MM.1S (cell line): ENCODE data around the gene FAT2.

Experiments
- DNase-seq: peaks from one replicate; pipeline ENCODE4 v3.0.0-alpha.2; 2015
- H2AFZ ChIP-seq: fragments of 300-600 bp; sonication (generic); 2 replicates; pipeline ENCODE4 v1.6.0; 2016; ENCODE audit warnings: antibody characterized with exemption, low read length
- H3F3A ChIP-seq: fragments of 300-600 bp; sonication (generic); 2 replicates; pipeline ENCODE4 v1.6.1; 2016; ENCODE audit warnings: mild to moderate bottlenecking, antibody characterized with exemption, low read length, moderate library complexity, mixed read lengths; ENCODE audit not compliant: insufficient read depth
- H3K27ac ChIP-seq: fragments of 300-600 bp; sonication (generic); 2 replicates; pipeline ENCODE4 v1.5.1; 2016; ENCODE audit warnings: mild to moderate bottlenecking, low read length
- H3K27me3 ChIP-seq: fragments of 300-600 bp; sonication (generic); replicated peaks from 2 replicates; pipeline ENCODE4 v1.6.0; 2016; ENCODE audit warnings: low read length; ENCODE audit not compliant: insufficient read depth
- H3K36me3 ChIP-seq: fragments of 300-600 bp; sonication (generic); replicated peaks from 2 replicates; pipeline ENCODE4 v1.6.1; 2016; ENCODE audit warnings: mild to moderate bottlenecking, low read length, mixed read lengths; ENCODE audit not compliant: insufficient read depth
- H3K4me1 ChIP-seq: fragments of 300-600 bp; sonication (generic); 2 replicates; pipeline ENCODE4 v1.6.1; 2016; ENCODE audit warnings: low read length, mixed read lengths
- H3K4me2 ChIP-seq: fragments of 300-600 bp; sonication (generic); 2 replicates; pipeline ENCODE4 v1.6.0; 2016; ENCODE audit warnings: low read depth, low read length
- H3K4me3 ChIP-seq: fragments of 300-600 bp; sonication (generic); 2 replicates; pipeline ENCODE4 v1.5.1; 2016; ENCODE audit warnings: low read length, mixed read lengths
- H3K79me2 ChIP-seq: fragments of 300-600 bp; sonication (generic); 2 replicates; pipeline ENCODE4 v1.6.1; 2016; ENCODE audit warnings: mixed run types, low read length, mixed read lengths
- H3K9ac ChIP-seq: fragments of 300-600 bp; sonication (generic); 2 replicates; pipeline ENCODE4 v1.6.1; 2016; ENCODE audit warnings: low read length, mixed read lengths
- H3K9me2 ChIP-seq: fragments of 300-600 bp; sonication (generic); replicated peaks from 2 replicates; pipeline ENCODE4 v1.6.1; 2016; ENCODE audit warnings: mild to moderate bottlenecking, low read length, mixed read lengths; ENCODE audit not compliant: insufficient read depth
- H3K9me3 ChIP-seq: fragments of 300-600 bp; sonication (generic); replicated peaks from 2 replicates; pipeline ENCODE4 v1.6.1; 2016; ENCODE audit warnings: mild to moderate bottlenecking, low read length, mixed read lengths; ENCODE audit not compliant: insufficient read depth
- H4K20me1 ChIP-seq: fragments of 300-600 bp; sonication (generic); 2 replicates; pipeline ENCODE4 v1.6.1; 2016; ENCODE audit warnings: mild to moderate bottlenecking, low read length, moderate library complexity, mixed read lengths; ENCODE audit not compliant: insufficient read depth
- EZH2 ChIP-seq: fragments of 300-600 bp; sonication (generic); optimal IDR thresholded peaks from 2 replicates; pipeline ENCODE3; 2017; ENCODE audit warnings: low read depth, mild to moderate bottlenecking, antibody characterized with exemption, low read length, mixed read lengths
- EZH2phosphoT487 ChIP-seq: fragments of 300-600 bp; sonication (generic); IDR thresholded peaks from 2 replicates; pipeline ENCODE4 v1.6.1; 2018; ENCODE audit warnings: antibody characterized with exemption, low read length
- TF ChIP-seq, protein P1 (sequence below): fragments of 300-600 bp; sonication (generic); IDR thresholded peaks from 2 replicates; pipeline ENCODE4 v1.5.1; 2016; ENCODE audit warnings: antibody characterized with exemption, low read length, mixed read lengths

The FAT2 gene

DNA sequence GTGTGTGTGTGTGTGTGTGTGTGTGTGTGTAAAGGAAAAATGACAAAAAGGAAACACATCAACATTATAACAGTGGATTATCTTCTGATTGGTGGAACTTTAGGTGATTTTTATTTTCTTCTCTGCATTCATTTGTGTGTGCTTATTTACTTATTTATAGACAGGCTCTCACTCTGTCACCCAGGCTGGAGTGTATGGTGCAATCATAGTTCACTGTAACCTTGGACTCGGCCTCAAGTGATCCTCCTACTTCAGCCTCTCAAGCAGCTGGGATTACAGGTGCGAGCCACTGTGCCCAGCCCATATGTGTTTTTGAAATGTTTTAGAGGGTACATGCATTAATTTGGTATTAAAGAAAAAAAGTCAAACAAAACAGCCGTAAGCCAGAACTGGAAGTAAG lies 39.1 kb downstream of the FAT2 start:
- Histone ChIP-seq H3K4me1 (no peaks in the 10 kb centered on the region), H2AFZ (no peak overlapping the region), H3K9me3 (no peaks in the 10 kb centered on the region), H3K27me3 (no peaks in the 10 kb centered on the region), H3K4me3 (no peak overlapping the region), H3K9me2 (no peaks in the 10 kb centered on the region), H3K27ac (no peak overlapping the region), H3F3A (no peaks in the 10 kb centered on the region), H3K36me3 (no peaks in the 10 kb centered on the region), H4K20me1 (no peaks in the 10 kb centered on the region), H3K4me2 (no peak overlapping the region), H3K79me2 (no peaks in the 10 kb centered on the region), H3K9ac (no peak overlapping the region)
- no peak for DNase-seq
- TF ChIP-seq EZH2 (no peak), EZH2phosphoT487 (no peak)
- TF ChIP-seq, protein P1, sequence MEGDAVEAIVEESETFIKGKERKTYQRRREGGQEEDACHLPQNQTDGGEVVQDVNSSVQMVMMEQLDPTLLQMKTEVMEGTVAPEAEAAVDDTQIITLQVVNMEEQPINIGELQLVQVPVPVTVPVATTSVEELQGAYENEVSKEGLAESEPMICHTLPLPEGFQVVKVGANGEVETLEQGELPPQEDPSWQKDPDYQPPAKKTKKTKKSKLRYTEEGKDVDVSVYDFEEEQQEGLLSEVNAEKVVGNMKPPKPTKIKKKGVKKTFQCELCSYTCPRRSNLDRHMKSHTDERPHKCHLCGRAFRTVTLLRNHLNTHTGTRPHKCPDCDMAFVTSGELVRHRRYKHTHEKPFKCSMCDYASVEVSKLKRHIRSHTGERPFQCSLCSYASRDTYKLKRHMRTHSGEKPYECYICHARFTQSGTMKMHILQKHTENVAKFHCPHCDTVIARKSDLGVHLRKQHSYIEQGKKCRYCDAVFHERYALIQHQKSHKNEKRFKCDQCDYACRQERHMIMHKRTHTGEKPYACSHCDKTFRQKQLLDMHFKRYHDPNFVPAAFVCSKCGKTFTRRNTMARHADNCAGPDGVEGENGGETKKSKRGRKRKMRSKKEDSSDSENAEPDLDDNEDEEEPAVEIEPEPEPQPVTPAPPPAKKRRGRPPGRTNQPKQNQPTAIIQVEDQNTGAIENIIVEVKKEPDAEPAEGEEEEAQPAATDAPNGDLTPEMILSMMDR, result no peak

DNA sequence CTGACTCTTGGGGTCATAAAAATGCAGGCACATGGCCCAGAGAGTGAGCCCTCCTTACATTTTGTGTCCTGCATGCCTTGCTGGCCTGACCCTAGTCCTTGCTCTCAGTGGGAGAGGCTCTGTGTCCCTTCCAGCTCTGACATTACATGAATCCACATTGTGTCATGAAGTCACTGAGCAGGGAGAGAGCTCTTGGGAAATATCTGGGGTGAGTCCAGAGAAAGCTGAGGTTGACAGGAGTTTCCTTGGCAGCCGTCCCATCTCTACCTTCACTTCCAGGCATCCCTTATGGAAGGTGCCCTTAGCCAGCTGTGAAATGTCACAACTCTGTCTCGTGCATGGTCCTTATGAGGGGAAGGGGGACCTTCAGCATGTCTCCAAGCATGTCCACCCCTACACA lies 41.0 kb downstream of the FAT2 start:
- Histone ChIP-seq H3K27ac (no peak overlapping the region), H4K20me1 (no peaks in the 10 kb centered on the region), H3K9me3 (no peaks in the 10 kb centered on the region), H3F3A (no peaks in the 10 kb centered on the region), H3K9ac (no peak overlapping the region), H3K36me3 (no peaks in the 10 kb centered on the region), H2AFZ (no peak overlapping the region), H3K9me2 (no peaks in the 10 kb centered on the region), H3K4me3 (no peak overlapping the region), H3K4me2 (no peak overlapping the region), H3K79me2 (no peaks in the 10 kb centered on the region), H3K27me3 (no peaks in the 10 kb centered on the region), H3K4me1 (no peaks in the 10 kb centered on the region)
- TF ChIP-seq EZH2phosphoT487 (no peak), EZH2 (no peak)
- TF ChIP-seq, protein P1, result no peak
- DNase-seq, result no peak

DNA sequence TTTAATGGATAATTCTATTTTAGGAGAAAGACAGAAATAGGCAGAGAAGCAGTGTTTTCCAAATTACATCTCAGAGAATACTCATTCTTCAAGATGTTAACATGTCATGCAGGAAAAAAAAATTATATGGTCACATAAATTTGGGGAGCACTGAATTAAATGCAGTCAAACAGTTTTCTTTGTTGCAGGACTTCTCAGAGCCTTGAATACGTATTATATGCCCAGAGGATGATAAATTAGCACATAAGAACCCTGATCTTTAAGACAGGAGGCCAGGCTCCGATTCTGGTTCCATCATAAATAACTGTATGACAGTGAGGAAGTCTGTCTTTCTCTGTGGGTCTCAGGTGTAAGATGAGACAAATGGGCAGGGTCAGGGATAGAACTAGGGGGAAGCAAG lies 41.4 kb downstream of the FAT2 start:
- no peaks in the 10 kb centered on the region for H3F3A ChIP-seq
- H3K4me3 ChIP-seq, result no peak overlapping the region
- no peaks in the 10 kb centered on the region for H3K27me3 ChIP-seq
- no peaks in the 10 kb centered on the region for H4K20me1 ChIP-seq
- H3K9me2 ChIP-seq, result no peaks in the 10 kb centered on the region
- no peaks in the 10 kb centered on the region for H3K4me1 ChIP-seq
- DNase-seq, result no peak
- H3K9me3 ChIP-seq, result no peaks in the 10 kb centered on the region
- no peak for TF ChIP-seq EZH2
- TF ChIP-seq, protein P1, result no peak
- no peak for TF ChIP-seq EZH2phosphoT487
- no peak overlapping the region for H3K4me2 ChIP-seq
- H3K79me2 ChIP-seq, result no peaks in the 10 kb centered on the region
- H3K36me3 ChIP-seq, result no peaks in the 10 kb centered on the region
- no peak overlapping the region for H2AFZ ChIP-seq
- no peak overlapping the region for H3K9ac ChIP-seq
- no peak overlapping the region for H3K27ac ChIP-seq
